Measurements from ENCODE around the gene TMEM200C. TPM values are rescaled to one million over a fixed set of nuclear protein-coding genes. Genes with fewer than 3 reads are reported as not detected.

TMEM200C gene
- total RNA-seq, 2 donors from 2014 or later, result 0.50 to 3.4 TPM

GRCh38 chr18:5918205-5918858, 23.0 kb upstream of the TMEM200C start:
- WGBS, result 85% methylated on average over 3 of the region's 3 CpGs
- no peak overlapping the region for H3K4me3 ChIP-seq
- H3K36me3 ChIP-seq, result no peaks in the 10 kb centered on the region
- intact Hi-C loops (cut with DNase I), result no loop called here
- H3K27me3 ChIP-seq (replicated peaks; ENCODE audit: insufficient read depth), result no peaks in the 10 kb centered on the region
- no peaks in the 10 kb centered on the region for H3K4me1 ChIP-seq (replicated peaks)
- no peaks in the 10 kb centered on the region for H3K9me3 ChIP-seq
- no peak overlapping the region for H3K27ac ChIP-seq
- TF ChIP-seq CTCF (IDR thresholded peaks at IDR 0.05), result no peak
- no peak for TF ChIP-seq POLR2AphosphoS5 (IDR thresholded peaks at IDR 0.05)
- no peak for TF ChIP-seq POLR2A (IDR thresholded peaks at IDR 0.05)
- DNase-seq (ENCODE audit: low spot score), result no peak

GRCh38 chr18:5914951-5915350, 19.6 kb upstream of the TMEM200C start:
- no peak overlapping the region for H3K27ac ChIP-seq
- no peaks in the 10 kb centered on the region for H3K27me3 ChIP-seq (replicated peaks; ENCODE audit: insufficient read depth)
- no peak for TF ChIP-seq POLR2A (IDR thresholded peaks at IDR 0.05)
- TF ChIP-seq CTCF (IDR thresholded peaks at IDR 0.05), result no peak
- TF ChIP-seq POLR2AphosphoS5 (IDR thresholded peaks at IDR 0.05), result no peak
- no peak for DNase-seq (ENCODE audit: low spot score)
- intact Hi-C loops (cut with DNase I), result no loop called here
- no peaks in the 10 kb centered on the region for H3K36me3 ChIP-seq
- no peaks in the 10 kb centered on the region for H3K9me3 ChIP-seq
- WGBS, result 45% methylated on average over 5 of the region's 5 CpGs
- no peaks in the 10 kb centered on the region for H3K4me1 ChIP-seq (replicated peaks)
- no peak overlapping the region for H3K4me3 ChIP-seq

GRCh38 chr18:5914016-5914415, 18.7 kb upstream of the TMEM200C start:
- DNase-seq (ENCODE audit: low spot score), result no peak
- no peaks in the 10 kb centered on the region for H3K27me3 ChIP-seq (replicated peaks; ENCODE audit: insufficient read depth)
- TF ChIP-seq POLR2A (IDR thresholded peaks at IDR 0.05) (no peak), POLR2AphosphoS5 (IDR thresholded peaks at IDR 0.05) (no peak), CTCF (IDR thresholded peaks at IDR 0.05) (no peak)
- intact Hi-C loops (cut with DNase I), result no loop called here
- H3K9me3 ChIP-seq, result no peaks in the 10 kb centered on the region
- H3K27ac ChIP-seq, result no peak overlapping the region
- H3K4me1 ChIP-seq (replicated peaks), result no peaks in the 10 kb centered on the region
- no peaks in the 10 kb centered on the region for H3K36me3 ChIP-seq
- WGBS, result 62% methylated on average over 1 of the region's 1 CpG
- H3K4me3 ChIP-seq, result no peak overlapping the region

- H3K27ac ChIP-seq, result no peak overlapping the region
- H3K9me3 ChIP-seq, result no peaks in the 10 kb centered on the region
- H3K36me3 ChIP-seq, result no peaks in the 10 kb centered on the region
- no peak for DNase-seq (ENCODE audit: low spot score)
- no peaks in the 10 kb centered on the region for H3K4me1 ChIP-seq (replicated peaks)
- no peak overlapping the region for H3K4me3 ChIP-seq
- WGBS, result 80% methylated on average over 7 of the region's 7 CpGs
- no peaks in the 10 kb centered on the region for H3K27me3 ChIP-seq (replicated peaks; ENCODE audit: insufficient read depth)
- TF ChIP-seq CTCF (IDR thresholded peaks at IDR 0.05), result no peak
- TF ChIP-seq POLR2AphosphoS5 (IDR thresholded peaks at IDR 0.05), result no peak
- TF ChIP-seq POLR2A (IDR thresholded peaks at IDR 0.05), result no peak
- intact Hi-C loops (cut with DNase I), result no loop called here
These were observed 17.2 kb upstream of the TMEM200C start for GRCh38 chr18:5912566-5912965.

- Histone ChIP-seq H3K27ac (no peak overlapping the region), H3K4me1 (replicated peaks) (no peaks in the 10 kb centered on the region), H3K27me3 (replicated peaks; ENCODE audit: insufficient read depth) (no peaks in the 10 kb centered on the region), H3K4me3 (no peak overlapping the region), H3K36me3 (no peaks in the 10 kb centered on the region), H3K9me3 (no peaks in the 10 kb centered on the region)
- DNase-seq (ENCODE audit: low spot score), result no peak
- intact Hi-C loops (cut with DNase I), result no loop called here
- 62% methylated on average over 2 of the region's 2 CpGs for WGBS
- TF ChIP-seq POLR2AphosphoS5 (IDR thresholded peaks at IDR 0.05), result no peak
- TF ChIP-seq CTCF (IDR thresholded peaks at IDR 0.05), result no peak
- TF ChIP-seq POLR2A (IDR thresholded peaks at IDR 0.05), result no peak
These were observed 13.8 kb upstream of the TMEM200C start for GRCh38 chr18:5909125-5909524.

Data from prostate gland (tissue), 2 donors.